K562 (cell line): ENCODE data around the gene BARHL2. TPM values are rescaled to one million over a fixed set of nuclear protein-coding genes. Genes with fewer than 3 reads are reported as not detected.

Experiments used
- ATAC-seq: fragments of 200-7000 bp; cut with Tn5 transposase; 3 replicates; pipeline ENCODE4 v1.9.1; 2020; ENCODE audit warnings: moderate library complexity
- BruUV-seq: library from RNA; stranded (reverse); fragments of 400-500 nt; replicated peaks from 2 replicates; lab custom pipeline; 2021; lab: Mats Ljungman, UMichigan
- CTCF ChIA-PET: fragments of 300-600 bp; formaldehyde crosslinking; extraction: SDS; loops from one replicate; lab custom pipeline; 2021; ENCODE audit warnings: low intra/inter-chr PET ratio; lab: Yijun Ruan, JAX
- POLR2A ChIA-PET: fragments of 300-600, 350-650 bp; sonication (Branson Sonifier 250); formaldehyde crosslinking; extraction: SDS; loops from one replicate; lab custom pipeline; 2021; ENCODE audit warnings: antibody characterized with exemption, inconsistent platforms; lab: Yijun Ruan, JAX
- DNase-seq, 4 experiments: peaks; one replicate each; pipeline versions ENCODE4 v3.0.0 to v3.0.0-alpha.2; 2011 to 2018; ENCODE audit warnings: low spot score in 3 of 4, mixed read lengths in 3 of 4; ENCODE audit errors: extremely low read depth in 1 of 4
- FAIRE-seq: peaks from 2 replicates; lab custom pipeline; 2011; peaks lifted over from hg19 to GRCh38; lab: Jason Lieb, UNC
- H2AFZ ChIP-seq: 2 replicates; pipeline ENCODE4 v1.6.0; 2011; ENCODE audit warnings: low read depth, low read length, control low read depth, inconsistent platforms
- H3K27ac ChIP-seq: fragments of 200-600 bp; 3 replicates; pipeline ENCODE4 v1.8.0; 2011; ENCODE audit warnings: low read depth, mild to moderate bottlenecking, control low read depth, inconsistent platforms, low read length, moderate library complexity, mixed read lengths; ENCODE audit errors: extremely low read depth
- H3K27me3 ChIP-seq, 2 experiments: fragments of 300-600 bp in 1 of 2; 2 replicates in 1 of 2; 3 replicates in 1 of 2; pipeline versions ENCODE4 v1.6.0 to v1.8.0; 2011; ENCODE audit warnings: inconsistent platforms in 2 of 2, low read length in 2 of 2, mild to moderate bottlenecking in 1 of 2, mixed read lengths in 1 of 2, moderate library complexity in 1 of 2; ENCODE audit not compliant: control insufficient read depth in 2 of 2, insufficient read depth in 2 of 2
- H3K36me3 ChIP-seq: fragments of 300-600 bp; 3 replicates; pipeline ENCODE4 v1.8.0; 2011; ENCODE audit warnings: mild to moderate bottlenecking, low read length, inconsistent platforms; ENCODE audit not compliant: control insufficient read depth, insufficient read depth
- H3K4me1 ChIP-seq, 2 experiments: fragments of 200-600 bp in 1 of 2; replicated peaks in 1 of 2; 2 replicates in 1 of 2; 3 replicates in 1 of 2; pipeline versions ENCODE4 v1.5.1 to v1.8.0; 2011; ENCODE audit warnings: inconsistent platforms in 2 of 2, low read length in 2 of 2, mild to moderate bottlenecking in 1 of 2, mixed read lengths in 1 of 2, moderate library complexity in 1 of 2; ENCODE audit not compliant: control insufficient read depth in 2 of 2, insufficient read depth in 2 of 2
- H3K4me2 ChIP-seq: 2 replicates; pipeline ENCODE4 v1.6.1; 2011; ENCODE audit warnings: low read length, control low read depth, inconsistent platforms, mixed read lengths; ENCODE audit not compliant: insufficient read depth
- H3K4me3 ChIP-seq: fragments of 200-600 bp; sonication (generic), shearing (Covaris generic); 2 replicates; pipeline ENCODE4 v1.5.1; 2016; ENCODE audit warnings: control low read depth, inconsistent platforms
- H3K79me2 ChIP-seq: fragments of 200-600 bp; 3 replicates; pipeline ENCODE4 v1.8.0; 2011; ENCODE audit warnings: low read length, inconsistent platforms; ENCODE audit not compliant: control insufficient read depth, insufficient read depth
- H3K9ac ChIP-seq, 2 experiments: 2 replicates each; pipeline versions ENCODE4 v1.6.0 to v1.6.1; 2011; ENCODE audit warnings: low read depth in 2 of 2, low read length in 2 of 2, control low read depth in 1 of 2, inconsistent platforms in 1 of 2, mild to moderate bottlenecking in 1 of 2, mixed read lengths in 1 of 2; ENCODE audit not compliant: insufficient read depth in 1 of 2
- H3K9me1 ChIP-seq: one replicate; pipeline ENCODE4 v1.6.0; 2011; ENCODE audit warnings: inconsistent platforms, mild to moderate bottlenecking, low read length, moderate library complexity; ENCODE audit not compliant: control insufficient read depth, insufficient read depth
- H3K9me3 ChIP-seq: replicated peaks from 2 replicates; pipeline ENCODE4 v1.5.1; 2011; ENCODE audit warnings: low read depth, low read length, inconsistent platforms; ENCODE audit not compliant: control insufficient read depth, insufficient read depth
- H4K20me1 ChIP-seq: replicated peaks from 2 replicates; pipeline ENCODE4 v1.6.1; 2011; ENCODE audit warnings: low read length, inconsistent platforms, mixed read lengths; ENCODE audit not compliant: control insufficient read depth, insufficient read depth
- CBFB ChIP-seq: sonication (generic); formaldehyde crosslinking; IDR thresholded peaks from 2 replicates; pipeline ENCODE4 v1.4.0; 2020; ENCODE audit warnings: mild to moderate bottlenecking, missing genetic modification reagents
- ELF1 ChIP-seq: fragments of 200-800 bp; sonication (Bioruptor generic); IDR thresholded peaks from 2 replicates; pipeline ENCODE4 v1.6.1; 2016; ENCODE audit warnings: missing genetic modification characterization, missing compliant biosample characterization
- HNRNPLL ChIP-seq: fragments of 200-400 bp; formaldehyde crosslinking; IDR thresholded peaks from 2 replicates; pipeline ENCODE4 v1.6.1; 2017; ENCODE audit warnings: low read length, low read depth, mild to moderate bottlenecking; ENCODE audit not compliant: poor library complexity, severe bottlenecking
- MLLT1 ChIP-seq, 2 experiments: fragments of 450-650 bp; IDR thresholded peaks; 2 replicates each; pipeline ENCODE4 v1.6.1; 2016
- PBX2 ChIP-seq, 2 experiments: IDR thresholded peaks in 1 of 2; conservative IDR thresholded peaks in 1 of 2; 2 replicates each; pipeline ENCODE4 v1.6.1; 2016; ENCODE audit warnings: low read depth in 2 of 2, mild to moderate bottlenecking in 1 of 2, missing compliant biosample characterization in 1 of 2, missing genetic modification characterization in 1 of 2, moderate library complexity in 1 of 2
- PHB ChIP-seq: fragments of 250-450 bp; sonication (Bioruptor Pico); IDR thresholded peaks from 2 replicates; pipeline ENCODE4 v1.5.0; 2021
- POLR3G ChIP-seq: IDR thresholded peaks from 2 replicates; pipeline ENCODE4 v1.6.1; 2011; ENCODE audit not compliant: insufficient read length, insufficient replicate concordance; ENCODE audit errors: extremely low read depth
- RAD21 ChIP-seq, 2 experiments: fragments of 250-450 bp in 1 of 2; fragments of 450-650 bp in 1 of 2; sonication (Bioruptor Pico) in 1 of 2; formaldehyde crosslinking in 1 of 2; IDR thresholded peaks in 1 of 2; conservative IDR thresholded peaks in 1 of 2; 2 replicates each; pipeline versions ENCODE4 v1.4.0 to v1.8.0; 2020 to 2022; ENCODE audit warnings: mild to moderate bottlenecking in 2 of 2, moderate library complexity in 1 of 2
- SAFB2 ChIP-seq: fragments of 200-400 bp; formaldehyde crosslinking; IDR thresholded peaks from 2 replicates; pipeline ENCODE4 v1.6.1; 2018; ENCODE audit warnings: borderline replicate concordance, low read length, low read depth, moderate library complexity; ENCODE audit not compliant: severe bottlenecking
- SIRT6 ChIP-seq: IDR thresholded peaks from one replicate; pipeline ENCODE4 v1.6.1; 2012; ENCODE audit warnings: low read depth, mild to moderate bottlenecking, control low read depth, inconsistent platforms, low read length, moderate library complexity
- THAP7 ChIP-seq: fragments of 250-450 bp; sonication (Bioruptor Pico); IDR thresholded peaks from 2 replicates; pipeline ENCODE4 v1.5.0; 2021
- THRAP3 ChIP-seq: fragments of 450-650 bp; IDR thresholded peaks from 2 replicates; pipeline ENCODE4 v1.6.1; 2016; ENCODE audit warnings: mild to moderate bottlenecking, inconsistent platforms, borderline replicate concordance
- ZNF518B ChIP-seq: fragments of 250-450 bp; sonication (Bioruptor Pico); IDR thresholded peaks from 2 replicates; pipeline ENCODE4 v1.5.0; 2021; ENCODE audit warnings: mild to moderate bottlenecking, moderate library complexity
- WGBS: fragments of 100-300 bp; shearing (Covaris generic); methylation state at CpG from one replicate; pipeline ENCODE4 v1.1.6; 2016; ENCODE audit warnings: low coverage, mixed read lengths; ENCODE audit not compliant: insufficient coverage; ENCODE audit errors: missing lambda C conversion rate; 5-methylcytosine and 5-hydroxymethylcytosine counted together
- in situ Hi-C: fragments of 300-500 bp; cut with MboI; formaldehyde crosslinking; loops from 4 replicates; pipeline ENCODE4 v1.15.0; 2018; ENCODE audit warnings: inconsistent platforms, mixed read lengths
- intact Hi-C: fragments of 100-400 bp; cut with micrococcal nuclease; formaldehyde crosslinking; loops from 2 replicates; pipeline ENCODE4 v1.14.2; 2022
- polyA plus RNA-seq, 8 experiments: library from polyadenylated mRNA; depleted of rRNA in 4 of 8; stranded (reverse) in 5 of 8; unstranded in 3 of 8; fragments of >200 nt; fragmentation: Nextera tagmentation in 2 of 8; fragmentation: Illumina TruSeq in 1 of 8; extraction: Ambion mirVana in 2 of 8; extraction: Trizol in 1 of 8; gene quantifications; 2 replicates each; pipeline versions ENCODE4 v1.2.1 to v1.2.3, GENCODE V29; 2011 to 2014; ENCODE audit warnings: inconsistent platforms in 1 of 8, missing spikeins in 1 of 8
- total RNA-seq, 7 experiments: library from RNA; depleted of rRNA in 6 of 7; stranded (reverse); fragments of >200 nt in 6 of 7; fragmentation: Illumina TruSeq in 2 of 7; extraction: Trizol in 2 of 7; gene quantifications; 2 replicates each; pipeline versions ENCODE4 v1.2.1 to v1.2.3, GENCODE V29; 2011 to 2021; ENCODE audit warnings: low replicate concordance in 1 of 7

Gene BARHL2
- total and polyA plus RNA-seq, 9 of the 15 experiments (the other 6 are each of a cell fraction or from before 2014, with no cell fraction given) = 0.06 to 0.11 (median 0.09) TPM; not detected in 6

GRCh38 chr1:90708826-90709225, 8.3 kb downstream of the BARHL2 start:
- Histone ChIP-seq H3K79me2 (no peaks in the 10 kb centered on the region), H3K27ac (no peak overlapping the region), H3K9me3 (no peaks in the 10 kb centered on the region), H3K4me2 (no peak overlapping the region), H3K4me1 (peaks cover 0 to 24% of the 10 kb centered on the region in 2 experiments; a peak in 2 of 5 replicates), H3K27me3 (peaks cover 64 to 71% of the 10 kb centered on the region in 2 experiments), H4K20me1 (no peaks in the 10 kb centered on the region), H2AFZ (no peak overlapping the region), H3K9ac (no peak overlapping the region), H3K9me1 (no peaks in the 10 kb centered on the region), H3K4me3 (no peak overlapping the region), H3K36me3 (no peaks in the 10 kb centered on the region)
- DNase-seq (no peak), FAIRE-seq (no peak), ATAC-seq (no peak)
- 0% methylated on average over 2 of the region's 2 CpGs for WGBS
- ChIA-PET CTCF (interaction anchor here (0.6 kb wide), 1 partner anchor 91 kb away, joined by 4 read pairs; no protein-coding TSS in a partner anchor), POLR2A (interaction anchor here (0.7 kb wide), 1 partner anchor 564 kb away, joined by 3 read pairs; no protein-coding TSS in a partner anchor)
- no TSS peak for BruUV-seq
- TF ChIP-seq POLR3G = no peak
- no peak for TF ChIP-seq THRAP3
- no peak for TF ChIP-seq ELF1
- no peak for TF ChIP-seq SIRT6
- TF ChIP-seq CBFB (CRISPR knock-in tag) = no peak
- no peak for TF ChIP-seq SAFB2
- no peak for TF ChIP-seq THAP7 (CRISPR knock-in tag)
- TF ChIP-seq MLLT1 (IDR thresholded peaks at IDR 0.05) = no peak
- TF ChIP-seq ZNF518B = no peak
- no peak for TF ChIP-seq RAD21 (CRISPR knock-in tag; conservative IDR thresholded peaks at IDR 0.05 in 1 of 2, IDR thresholded peaks at IDR 0.05 in 1 of 2)
- TF ChIP-seq PBX2 (CRISPR knock-in tag; IDR thresholded peaks at IDR 0.05; ENCODE audit: low read depth) = no peak
- no peak for TF ChIP-seq PBX2 (tag; conservative IDR thresholded peaks at IDR 0.05; ENCODE audit: low read depth)
- no peak for TF ChIP-seq PHB (CRISPR knock-in tag)
- no peak for TF ChIP-seq HNRNPLL
- in situ Hi-C loops = no loop called here
- intact Hi-C loops = loop anchor here (5.0 kb wide), 1 partner anchor 92 kb away; no protein-coding TSS in a partner anchor
